ENCODE measurements around the gene BRSK2.

- TF ChIP-seq TARDBP (IDR thresholded peaks at IDR 0.05) (no peak), BHLHE40 (IDR thresholded peaks at IDR 0.05; ENCODE audit: borderline replicate concordance) (no peak), L3MBTL2 (conservative IDR thresholded peaks at IDR 0.05) (no peak), NFRKB (IDR thresholded peaks at IDR 0.05) (no peak), ZNF384 (IDR thresholded peaks at IDR 0.05) (no peak), SUZ12 (IDR thresholded peaks at IDR 0.05) (no peak), PKNOX1 (IDR thresholded peaks at IDR 0.05) (no peak)
These were observed 66.0 kb downstream of the BRSK2 start for GRCh38 chr11:1455763-1456060.
